ENCODE data around the gene VAC14.

VAC14 gene

DNA sequence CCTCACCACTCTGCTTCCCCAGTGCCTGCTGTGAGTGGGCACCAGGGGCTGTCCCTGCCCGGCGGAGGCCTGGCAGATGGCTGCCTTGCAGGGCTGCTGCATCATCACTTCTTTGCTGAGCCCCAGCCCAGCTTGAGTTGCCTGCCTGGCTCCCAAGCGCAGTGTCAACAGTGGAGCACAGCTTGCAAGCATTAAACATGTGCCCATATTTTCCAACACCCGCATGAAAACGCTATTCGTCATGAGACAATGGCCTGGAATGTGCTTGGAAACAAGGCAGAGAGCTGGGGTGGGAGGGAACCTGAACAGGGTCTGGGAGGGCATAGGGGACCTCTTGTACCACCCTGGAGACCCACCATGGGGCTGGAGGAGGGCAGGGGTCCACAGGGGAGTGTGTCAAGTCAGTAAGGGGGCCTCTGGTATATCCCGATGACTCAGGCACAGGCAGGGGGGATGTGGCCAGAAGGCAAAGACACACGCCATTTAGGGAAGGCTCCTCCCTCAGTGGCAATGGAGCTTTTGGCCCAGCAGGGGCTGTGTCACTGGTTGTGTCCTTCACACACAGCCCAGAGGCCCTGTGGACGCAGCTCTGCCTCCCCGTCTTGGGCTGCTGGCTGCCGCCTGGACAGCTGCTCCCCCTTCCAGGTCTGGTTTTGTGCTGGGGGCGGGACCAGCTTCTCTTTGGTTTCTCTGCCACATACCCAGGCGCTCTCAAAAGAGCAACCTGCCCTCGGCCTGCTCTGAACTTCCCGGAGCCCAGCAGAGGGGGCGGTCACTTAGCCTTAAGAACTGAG, 97.7 kb downstream of the VAC14 start:
- DNase-seq: peak; percentile 89

DNA sequence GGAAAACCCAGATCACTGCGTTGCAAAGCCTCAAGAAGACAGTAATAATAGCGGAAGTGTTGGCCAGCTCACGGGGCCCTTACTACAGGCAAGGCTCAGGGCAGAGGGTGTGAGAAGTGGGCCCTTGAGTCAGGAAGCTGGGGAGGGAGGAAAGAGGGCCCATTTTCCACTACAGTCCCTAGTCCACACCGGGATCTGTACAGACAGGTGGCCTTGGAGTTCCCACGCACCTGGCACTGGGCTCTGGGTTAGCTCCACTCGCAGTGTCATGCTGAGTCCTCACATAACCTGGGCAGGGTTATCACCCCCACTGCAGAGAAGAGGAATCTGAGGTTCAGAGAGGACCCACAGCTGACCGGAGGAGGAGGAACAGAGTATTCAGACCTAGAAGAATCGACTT, 98.3 kb downstream of the VAC14 start:
- DNase-seq: no peak

DNA sequence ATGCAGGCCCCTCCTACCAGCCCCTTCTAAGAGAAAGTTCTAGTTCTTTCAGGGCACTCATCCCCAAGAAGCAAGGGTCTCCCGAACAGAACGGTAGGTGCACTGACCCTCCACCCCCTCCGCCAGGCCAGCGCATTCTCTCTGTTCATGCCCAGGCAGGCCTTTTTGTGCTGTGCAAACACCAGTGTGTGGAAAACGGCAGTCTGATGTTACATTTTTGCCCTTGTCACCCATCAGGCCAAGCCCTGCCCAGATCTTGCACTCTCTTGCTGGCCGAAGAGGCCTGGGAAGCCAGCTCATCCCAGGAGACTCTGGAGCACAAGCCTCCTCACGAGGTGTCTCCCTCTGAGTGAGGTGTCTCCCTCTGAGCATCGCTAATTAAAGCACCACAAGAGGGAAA, 99.0 kb downstream of the VAC14 start:
- no peak for DNase-seq

DNA sequence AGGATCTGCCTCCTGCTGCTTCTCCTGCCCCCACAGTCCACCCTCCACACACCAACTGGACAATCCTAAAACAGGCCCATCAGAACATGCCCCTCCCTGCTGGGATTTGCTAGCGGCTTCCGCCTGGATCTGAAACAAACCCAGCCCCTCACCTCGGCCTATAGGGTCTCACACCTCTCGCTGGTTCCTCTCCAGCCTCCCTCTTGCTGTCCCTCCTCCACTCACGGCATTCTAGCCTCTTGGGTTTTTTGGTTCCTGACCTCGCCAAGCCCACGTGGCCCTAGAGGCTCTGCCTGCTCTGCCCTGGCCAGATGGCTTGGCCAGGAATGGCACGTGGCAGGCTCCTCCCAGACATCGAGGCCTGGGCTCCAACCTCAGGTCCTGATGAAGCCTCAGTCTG, 99.4 kb downstream of the VAC14 start:
- no peak for DNase-seq

DNA sequence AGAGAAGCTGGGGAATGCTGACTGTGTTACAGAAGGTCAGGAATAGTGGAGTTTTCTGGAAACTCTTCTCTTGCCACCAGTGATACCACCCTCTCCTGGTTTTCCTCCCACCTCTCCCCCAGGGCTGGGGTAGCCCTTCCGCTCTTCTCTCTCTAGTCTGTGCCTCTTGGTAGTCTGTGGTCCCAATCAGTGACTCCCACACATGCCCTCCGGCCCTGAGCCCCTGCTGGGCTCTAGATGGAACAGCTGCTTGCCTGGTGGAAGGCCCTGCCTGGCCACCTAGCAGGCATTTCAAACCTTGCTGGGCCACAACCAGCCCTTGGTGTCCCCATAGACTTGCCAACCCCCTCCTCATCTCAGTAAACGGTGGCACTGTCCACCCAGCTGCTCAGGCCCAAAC, 99.9 kb downstream of the VAC14 start:
- no peak for DNase-seq

DNA sequence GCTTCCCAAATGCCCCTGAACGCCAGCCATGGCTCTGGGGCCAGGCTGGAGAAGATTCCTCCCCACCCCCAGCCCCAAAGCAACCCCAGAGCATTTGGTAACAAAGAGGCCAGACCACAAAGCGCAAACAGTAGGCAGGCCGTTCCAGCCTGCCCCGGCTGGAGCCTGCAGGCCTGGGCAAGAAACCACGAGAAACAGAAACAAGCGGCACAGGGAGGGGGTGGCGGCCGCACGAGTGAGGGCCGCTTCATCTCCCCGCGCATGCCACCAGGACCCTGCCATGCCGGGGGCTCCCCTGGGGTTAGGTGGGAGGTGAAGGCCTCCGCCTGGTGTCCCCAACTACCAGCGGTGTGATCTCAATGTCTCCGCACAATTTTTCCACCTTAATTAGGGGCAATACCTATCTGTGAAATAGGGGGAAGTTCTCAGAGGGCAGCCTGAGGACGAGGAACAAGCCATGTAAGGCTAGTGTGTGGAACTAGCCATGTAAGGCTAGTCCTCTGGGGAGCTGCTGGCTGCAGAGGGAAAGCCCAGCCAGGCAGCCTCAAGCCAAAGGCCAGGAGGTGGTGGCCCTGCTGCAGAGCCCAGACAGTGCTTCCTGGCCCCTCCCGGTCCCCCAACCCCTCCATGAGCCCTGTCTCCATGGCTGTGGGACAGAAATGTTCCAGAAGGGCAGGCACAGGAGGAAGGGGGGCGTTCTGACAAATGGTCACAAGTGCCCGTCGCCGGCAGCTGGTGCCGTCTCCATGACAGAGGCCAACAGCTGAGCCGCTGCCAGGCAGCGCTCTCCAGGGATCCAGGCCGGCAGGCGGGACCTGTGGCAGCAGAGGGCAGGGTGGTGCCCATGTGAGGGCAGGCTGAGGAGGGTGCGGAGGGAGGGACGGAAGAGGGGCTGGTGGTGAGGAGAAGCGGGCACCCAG, 100.6 kb downstream of the VAC14 start:
- DNase-seq: no peak

DNA sequence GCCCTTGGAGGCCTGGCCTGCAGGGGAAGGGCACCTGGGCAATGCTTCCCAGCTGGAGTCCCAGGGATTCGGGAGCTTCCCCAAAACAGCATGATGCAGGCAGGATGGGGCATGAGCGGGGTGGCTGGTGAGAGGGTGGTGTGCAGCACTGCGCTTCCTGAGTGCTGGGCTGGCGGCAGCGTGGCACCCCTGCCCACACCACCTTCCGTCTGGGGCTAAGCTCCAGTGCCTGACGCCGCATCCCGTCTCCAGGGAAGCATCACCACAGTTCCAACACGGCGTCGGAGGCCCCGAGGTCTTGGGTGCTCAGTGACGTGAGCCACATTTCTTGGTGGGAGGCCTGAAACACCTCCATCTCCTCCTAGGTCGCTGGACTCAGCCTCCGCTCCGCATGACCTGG, 101.3 kb downstream of the VAC14 start:
- no peak for DNase-seq

DNA sequence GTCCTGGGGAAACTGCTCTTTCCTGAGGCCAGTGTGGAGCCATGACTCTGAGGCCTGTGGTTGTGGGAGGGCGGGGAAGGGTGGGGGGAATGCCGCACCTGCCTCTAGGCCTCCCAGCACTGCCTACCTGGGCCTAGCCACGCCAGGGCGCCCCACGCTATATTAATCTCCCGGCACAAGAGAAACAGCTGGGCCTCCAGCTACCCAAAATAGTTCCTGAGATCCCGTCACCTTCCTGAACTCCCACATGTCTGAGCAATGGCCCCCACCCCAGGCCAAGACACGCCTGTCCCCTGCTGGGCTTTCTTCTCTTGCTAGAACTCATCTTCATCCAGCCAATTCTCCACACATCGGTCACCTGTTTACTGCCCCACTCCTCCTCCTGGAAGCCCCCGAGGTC, 102.1 kb downstream of the VAC14 start:
- no peak for DNase-seq

DNA sequence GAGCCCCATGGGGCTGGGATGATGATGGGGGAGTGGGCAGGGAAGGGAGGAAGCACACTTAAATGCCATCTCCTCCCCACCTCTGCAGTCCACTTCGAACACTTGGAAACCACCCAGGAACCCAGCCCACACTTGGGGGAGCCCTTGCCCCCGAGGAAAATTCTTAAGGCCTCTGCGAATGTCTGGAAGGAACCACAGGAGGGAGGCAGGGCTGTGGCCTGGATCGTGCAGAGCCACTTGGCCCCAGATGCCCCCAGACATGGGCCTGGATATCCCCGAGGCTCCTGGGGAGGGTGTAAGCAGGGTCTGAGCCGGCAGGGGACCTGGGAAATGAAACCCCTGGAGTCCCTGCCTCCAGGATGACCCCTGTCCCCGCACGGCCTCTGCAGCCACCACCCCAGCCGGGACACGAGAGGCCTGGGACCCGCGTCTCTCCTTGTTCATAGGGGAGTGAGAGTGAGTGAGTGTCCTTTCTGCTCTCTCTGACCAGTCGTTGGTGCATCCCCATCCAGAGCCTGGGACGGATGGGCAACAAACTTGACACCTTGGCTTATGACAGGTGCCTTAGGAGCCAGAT, 103.3 kb downstream of the VAC14 start:
- DNase-seq: peak; percentile 43

DNA sequence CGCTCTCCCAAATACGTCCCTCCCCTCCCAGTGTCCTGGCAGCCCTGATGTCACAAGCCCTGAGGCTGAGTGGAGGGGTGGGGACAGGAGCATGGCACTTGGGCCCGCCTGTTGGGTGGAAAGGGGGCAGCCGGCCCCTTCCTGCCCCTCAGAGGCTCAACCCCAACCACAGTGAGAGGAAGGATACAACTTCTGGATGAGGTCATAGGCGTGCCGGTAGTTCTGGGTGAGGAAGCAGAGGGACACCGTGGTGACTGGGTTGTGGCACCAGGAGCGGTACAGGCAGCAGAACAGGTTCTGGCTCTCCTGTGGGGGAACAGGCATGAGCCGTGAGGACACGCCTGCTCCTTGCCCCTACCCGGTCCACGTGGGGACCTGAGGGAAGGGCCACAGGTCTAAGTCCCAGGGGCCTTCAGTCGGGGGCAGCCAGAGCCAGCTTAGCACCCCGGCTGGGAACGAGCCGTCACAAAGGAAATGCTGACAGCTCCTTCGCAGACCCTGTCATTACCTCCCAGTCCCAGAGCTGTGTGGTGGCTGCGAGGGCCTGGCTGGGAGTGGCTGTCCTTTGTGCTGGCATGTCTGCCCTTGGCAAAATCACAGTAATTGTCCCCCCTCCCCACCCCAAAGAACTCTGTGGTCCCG, 103.9 kb downstream of the VAC14 start:
- no peak for DNase-seq

DNA sequence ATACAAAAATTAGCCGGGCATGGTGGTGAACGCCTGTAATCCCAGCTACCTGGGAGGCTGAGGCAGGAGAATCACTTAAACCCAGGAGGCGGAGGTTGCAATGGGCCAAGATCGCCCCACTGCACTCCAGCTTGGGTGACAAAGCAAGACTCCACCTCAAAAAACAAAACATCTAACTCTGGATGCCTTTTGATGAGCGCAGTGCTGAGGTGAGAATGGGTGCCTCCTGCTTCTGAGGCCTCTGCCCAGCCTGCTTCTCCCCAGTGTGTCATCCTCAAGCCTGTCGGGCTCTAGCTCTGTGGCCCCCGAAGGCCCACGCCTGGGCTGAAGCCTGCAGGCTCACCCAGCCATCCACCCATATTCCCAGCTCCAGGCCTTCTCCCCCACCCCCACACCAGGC, 104.6 kb downstream of the VAC14 start:
- DNase-seq: no peak

DNA sequence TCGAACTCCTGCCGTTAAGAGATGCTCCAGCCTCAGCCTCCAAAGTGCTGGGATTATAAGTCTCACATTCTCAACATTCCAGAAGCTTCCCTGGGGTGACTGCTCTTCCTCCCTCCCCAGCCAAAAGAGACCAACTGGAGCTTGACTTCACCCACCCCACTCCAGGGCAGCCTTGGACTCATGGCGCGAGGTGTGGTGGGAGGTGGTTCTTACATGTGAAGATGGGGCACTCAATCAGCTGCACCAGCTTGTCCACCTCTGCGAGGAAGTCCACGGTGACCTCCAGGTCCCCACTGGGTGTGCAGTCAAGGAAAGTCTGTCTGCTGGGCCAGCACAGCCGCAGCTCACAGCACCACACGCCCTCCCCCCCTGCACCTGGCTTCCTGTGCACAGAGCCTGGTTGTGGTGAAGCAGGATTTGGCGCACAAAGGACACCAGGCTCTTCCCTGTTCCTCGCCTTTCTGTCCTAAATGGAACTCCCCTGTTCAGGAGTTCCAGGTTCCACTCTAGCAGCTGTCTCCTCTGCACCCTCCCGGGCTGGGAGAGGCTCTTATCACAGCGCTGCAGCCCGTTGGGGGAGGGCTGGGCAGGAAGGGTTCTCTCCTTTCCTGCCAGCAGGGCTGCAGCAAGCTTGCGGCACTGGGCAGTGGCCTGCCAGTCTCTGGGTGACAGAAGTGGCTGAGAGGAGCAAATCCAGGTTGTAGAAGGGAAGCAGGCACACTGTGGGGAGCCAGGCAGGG, 105.5 kb downstream of the VAC14 start:
- peak; percentile 54 for DNase-seq

DNA sequence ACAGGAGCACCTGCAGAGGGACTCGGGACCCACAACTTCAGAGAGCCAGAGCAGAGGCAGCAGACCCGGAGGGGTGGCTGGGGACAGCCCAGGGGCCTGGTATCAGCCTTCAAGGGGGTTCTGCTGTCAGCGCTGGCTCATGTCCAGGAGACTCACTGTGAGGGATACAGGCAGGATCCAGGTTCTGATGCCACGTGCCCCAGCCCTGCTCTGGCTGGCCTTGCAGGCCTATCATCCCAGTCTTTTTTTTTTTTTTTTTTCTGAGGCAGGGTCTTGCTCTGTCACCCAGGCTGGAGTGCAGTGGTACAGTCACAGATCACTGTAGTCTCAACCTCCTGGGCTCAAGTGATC, 106.1 kb downstream of the VAC14 start:
- peak; percentile 22 for DNase-seq

DNA sequence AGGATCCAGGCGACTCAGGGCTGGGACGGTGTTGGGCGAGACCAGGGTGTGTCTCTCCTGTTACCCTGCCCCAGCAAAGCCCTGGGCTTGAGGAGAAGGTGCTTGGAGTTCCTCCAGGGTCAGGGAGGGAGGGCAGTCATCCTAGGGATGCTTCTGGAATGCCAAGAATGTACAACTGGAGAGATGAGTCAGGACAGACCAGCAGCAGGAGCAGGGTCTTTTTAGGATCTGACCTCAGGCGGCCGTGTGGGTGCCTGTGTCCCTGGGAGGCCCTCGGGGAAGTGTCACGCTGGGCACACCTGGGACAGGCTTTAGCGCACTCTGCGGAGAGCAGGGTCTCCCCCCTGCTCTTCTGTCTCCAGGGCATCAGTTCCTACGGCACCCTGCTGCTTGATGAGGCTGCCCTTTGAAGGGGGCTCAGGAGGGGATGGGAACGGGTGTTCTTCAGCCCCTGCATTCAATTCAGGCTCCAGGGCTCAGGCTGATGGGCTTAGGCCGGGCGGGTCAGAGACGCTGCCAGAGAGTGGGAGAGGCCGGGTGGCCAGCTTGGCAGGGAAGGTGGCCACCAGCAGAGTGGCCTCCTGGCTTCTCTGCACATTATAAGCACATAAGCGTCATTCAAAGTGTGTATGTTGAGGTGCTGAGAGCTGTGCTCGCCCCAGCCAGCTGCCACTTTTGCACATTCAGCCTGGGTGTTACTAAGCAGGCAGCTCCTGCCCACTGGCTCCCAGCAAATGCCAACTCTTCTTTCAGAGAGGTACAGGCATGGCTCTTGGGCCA, 106.7 kb downstream of the VAC14 start:
- DNase-seq: peak; percentile 91

DNA sequence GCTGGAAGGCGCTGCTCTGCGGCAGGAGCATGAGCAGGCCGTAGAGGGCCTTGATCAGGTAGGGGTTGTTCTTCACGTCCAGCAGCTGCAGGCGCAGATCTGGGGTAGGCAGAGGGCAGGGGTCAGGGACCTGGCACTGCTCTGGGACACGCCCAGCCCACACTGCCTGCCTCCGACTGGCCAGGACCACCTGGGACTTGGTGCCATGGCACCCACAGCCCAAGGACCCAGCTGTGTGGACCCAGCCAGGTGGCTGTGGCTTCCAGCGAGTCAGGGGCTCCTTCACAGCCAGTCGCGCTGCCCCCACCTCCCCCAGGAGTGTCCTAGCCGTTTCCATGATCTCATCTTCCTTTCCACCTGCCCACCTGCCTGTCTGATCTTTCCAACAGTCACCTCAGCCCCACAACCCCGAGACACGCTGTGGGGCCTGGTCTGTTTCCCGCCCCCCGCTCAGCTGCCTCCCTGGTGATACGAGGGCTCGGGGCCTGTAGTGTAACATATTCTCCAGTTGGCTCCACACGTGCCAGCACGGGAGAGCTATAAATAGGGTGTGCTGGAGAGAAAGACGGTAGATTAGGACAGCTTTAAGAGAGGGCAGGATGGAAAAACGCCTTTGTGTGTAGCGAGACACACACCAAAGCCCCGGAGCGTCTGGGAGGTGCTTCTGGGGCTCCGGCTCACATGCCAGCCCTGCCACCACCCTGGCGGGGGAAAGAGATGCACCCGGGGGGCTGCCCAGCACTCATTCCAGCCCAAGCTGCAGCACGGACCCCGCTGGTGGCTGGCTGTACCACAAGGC, 107.9 kb downstream of the VAC14 start:
- peak; percentile 35 for DNase-seq

DNA sequence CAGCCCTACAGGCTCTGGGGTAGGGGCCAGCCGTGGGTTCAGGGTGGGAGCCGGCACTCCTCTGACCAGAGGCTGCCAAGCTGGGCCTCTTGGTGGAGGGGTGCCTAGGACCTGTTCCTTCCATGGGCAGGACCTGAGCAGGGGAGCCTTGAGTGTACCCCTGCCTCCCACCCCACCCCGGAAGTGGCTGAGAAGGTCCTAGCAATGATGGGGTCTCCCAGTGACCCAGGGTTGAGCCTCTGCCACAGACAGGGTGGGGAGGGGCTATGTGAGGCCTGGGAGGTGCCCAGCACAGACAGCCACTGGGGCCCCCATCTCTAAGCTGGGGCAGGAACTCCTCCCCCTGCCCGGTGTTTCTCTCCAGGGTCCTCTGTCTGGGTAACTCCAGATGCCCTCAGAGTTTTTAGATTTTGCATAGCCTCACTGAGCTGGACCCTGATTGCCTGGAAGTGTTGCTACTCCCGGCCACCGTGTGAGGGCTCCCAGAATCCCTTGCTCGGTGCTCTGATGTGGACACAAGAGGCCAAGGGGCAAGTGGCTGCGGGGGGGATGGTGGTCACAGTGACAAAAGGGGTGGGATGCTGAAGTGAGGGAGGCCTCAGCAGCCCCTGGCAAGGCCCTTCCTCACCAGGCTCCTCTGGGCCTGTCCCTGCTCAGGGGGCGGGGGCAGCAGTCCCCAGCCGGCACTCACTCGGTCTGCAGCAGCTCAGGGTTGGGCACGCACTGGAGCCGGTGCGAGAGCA, 108.7 kb downstream of the VAC14 start:
- DNase-seq: peak; percentile 20

DNA sequence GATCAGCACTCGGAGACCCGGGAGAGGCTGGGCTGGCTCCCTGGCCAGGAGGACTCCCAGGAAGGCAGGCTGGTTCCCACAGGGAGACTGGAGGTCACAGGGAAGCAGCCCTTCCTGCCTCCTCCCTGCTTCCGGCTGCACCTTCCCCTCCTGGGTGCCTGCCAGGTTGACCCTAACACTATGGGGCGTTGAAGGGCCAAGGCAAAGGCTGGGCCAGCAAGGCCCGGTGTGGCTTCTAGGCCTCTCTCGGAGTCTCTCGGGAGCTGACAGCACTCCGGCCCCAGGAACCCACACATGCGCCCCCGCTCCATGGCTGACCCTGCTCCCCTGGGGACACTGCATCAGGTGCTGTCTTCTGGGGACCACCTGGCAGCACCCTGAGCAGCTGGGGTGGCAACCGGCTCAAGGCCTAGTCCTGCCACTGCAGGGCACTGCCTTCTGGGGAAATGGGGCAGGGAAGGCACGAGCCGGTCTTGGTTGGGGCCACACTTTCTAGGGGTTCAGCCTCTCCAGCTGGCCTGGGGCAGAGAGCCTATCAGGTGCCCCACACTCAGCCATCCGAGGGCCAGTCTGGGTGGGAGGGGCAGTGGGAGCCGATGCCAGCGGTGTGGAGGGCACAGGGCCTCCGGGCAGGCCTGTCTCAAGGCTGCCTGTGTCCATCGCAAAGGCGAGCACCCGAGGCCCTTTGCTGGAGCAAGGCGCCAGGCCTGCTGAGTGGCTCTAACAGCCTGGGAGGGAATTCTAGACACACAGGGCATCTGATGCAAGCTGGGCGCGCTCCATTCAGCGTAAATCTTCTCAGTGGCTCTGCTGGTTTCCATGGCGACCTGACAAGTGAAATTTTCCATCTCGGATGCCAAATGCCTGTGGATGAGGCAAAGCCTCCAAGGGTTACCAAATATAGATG, 109.5 kb downstream of the VAC14 start:
- DNase-seq: peak; percentile 98

DNA sequence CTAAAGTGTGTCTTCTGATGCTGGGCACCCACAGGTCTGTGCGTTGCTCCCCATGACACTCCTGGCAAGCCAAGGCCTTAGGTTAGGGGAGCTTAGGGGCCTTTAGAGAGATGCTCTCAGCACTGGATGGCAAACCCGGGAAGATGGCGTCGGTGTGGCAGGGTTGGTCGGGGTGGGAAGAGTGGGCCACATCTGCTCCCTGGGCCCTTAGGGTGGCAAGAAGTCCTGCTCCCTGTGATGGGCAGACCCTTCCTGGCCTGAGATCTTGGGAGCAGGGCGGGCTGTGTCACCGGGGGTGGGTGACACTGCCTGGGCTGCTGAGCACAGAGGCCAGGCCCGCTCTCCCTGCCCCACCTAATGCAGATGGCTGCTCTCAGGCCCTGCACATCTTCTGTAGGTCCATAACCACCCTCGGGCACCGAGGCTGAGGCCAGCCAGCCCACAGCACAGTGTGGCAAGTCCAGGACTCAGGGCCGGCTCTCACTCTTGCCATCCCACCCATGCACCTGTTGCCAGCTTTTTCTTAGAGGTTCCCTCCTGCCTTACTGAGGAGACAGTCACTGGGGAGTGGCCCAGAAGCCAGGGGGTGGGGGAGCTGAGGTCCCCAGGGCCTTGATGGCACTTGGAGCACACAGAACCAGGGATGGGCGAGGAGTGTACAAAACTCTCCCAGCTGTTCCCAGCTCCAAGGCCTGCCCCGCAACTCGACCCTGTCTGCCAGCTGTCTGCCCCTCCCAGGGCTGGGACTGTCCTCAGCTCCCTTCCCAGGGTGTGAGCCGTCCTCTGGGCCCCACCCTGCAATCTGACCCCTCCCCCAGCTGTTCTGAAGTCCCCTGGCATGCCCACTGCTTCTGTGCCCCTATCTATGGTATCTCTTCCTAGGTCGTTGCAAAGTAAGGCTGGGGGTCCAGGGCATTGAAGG, 110.7 kb downstream of the VAC14 start:
- no peak for DNase-seq

All from fibroblast of upper back skin (primary cell).